GM18511 (cell line): ENCODE measurements around the gene AP3B1.

Experiments used
- ATAC-seq: cut with Tn5 transposase; IDR thresholded peaks from one replicate; pipeline ENCODE4 v1.9.1; 2021; ENCODE audit warnings: mild to moderate bottlenecking, moderate library complexity; ENCODE audit not compliant: unreplicated experiment

Gene AP3B1

GRCh38 chr5:78162253-78162862, 132.1 kb downstream of the AP3B1 start:
- no peak for ATAC-seq

DNA sequence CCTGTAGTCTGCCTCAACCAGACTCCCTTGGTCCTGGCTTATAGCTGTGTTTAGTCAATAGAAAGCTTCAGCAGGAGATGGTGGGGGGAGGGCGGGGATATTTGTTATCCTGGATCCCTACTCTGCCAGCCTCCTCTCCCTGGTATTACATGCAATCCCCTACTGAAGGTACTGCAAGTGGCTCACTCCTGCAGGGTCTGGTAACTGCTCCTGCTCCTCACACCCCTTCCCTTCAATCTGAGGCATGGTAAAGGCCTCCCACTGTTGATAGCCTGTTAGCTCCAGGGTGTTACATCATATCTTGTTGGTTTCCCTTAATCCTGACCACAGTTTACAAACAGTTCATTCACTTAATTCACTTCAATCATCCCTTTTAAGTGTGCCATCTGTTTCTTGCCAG, 137.5 kb downstream of the AP3B1 start:
- no peak for ATAC-seq

DNA sequence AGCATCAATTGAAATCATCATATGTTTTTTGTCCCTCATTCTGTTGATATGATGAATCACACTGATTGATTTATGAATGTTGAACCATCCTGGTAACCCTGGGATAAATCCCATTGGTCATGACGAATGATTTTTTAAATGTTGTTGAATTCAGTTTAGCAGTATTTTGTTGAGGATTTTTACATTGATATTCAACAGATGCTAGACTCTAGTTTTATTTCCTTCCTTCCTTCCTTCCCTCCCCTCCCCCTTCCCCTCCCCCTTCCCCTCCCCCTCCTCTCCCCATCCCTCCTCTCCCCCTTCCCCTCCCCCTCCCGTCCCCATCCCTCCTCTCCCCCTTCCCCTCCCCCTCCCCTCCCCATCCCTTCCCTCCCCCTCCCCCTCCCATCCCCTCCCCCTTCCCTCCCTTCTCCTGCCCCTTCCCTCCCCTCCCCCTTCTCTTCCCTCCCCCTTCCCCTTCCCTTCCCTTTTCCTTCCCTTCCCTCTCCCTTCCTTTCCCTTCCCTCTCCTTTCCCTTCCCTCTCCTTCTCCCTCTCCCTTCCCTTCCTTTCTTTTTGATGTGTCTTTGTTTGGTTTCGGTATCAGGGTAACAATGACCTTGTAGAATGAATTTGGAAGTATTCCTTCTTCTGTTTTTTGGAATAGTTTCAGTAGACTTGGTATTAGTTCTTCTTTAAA, 142.8 kb downstream of the AP3B1 start:
- ATAC-seq, result no peak

DNA sequence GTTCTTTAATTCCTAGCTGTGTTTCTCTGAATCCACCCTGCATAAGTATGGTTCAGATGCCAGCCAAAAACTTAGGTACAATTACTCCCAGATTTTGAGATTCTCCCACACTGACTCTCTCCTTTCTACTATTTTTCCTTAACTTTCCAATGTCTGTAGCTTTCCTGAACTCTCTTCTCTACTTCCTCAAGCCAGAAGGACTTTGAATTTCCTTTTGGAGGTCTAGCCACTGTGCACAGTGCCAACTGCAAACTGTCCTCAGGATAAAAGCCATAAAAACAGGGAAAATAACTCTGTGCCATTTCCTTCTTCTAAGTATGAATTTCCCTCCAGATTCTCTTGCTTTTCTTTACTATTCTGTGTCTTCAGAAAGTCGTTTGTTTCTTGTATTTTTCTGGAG, 157.2 kb downstream of the AP3B1 start:
- ATAC-seq, result no peak

DNA sequence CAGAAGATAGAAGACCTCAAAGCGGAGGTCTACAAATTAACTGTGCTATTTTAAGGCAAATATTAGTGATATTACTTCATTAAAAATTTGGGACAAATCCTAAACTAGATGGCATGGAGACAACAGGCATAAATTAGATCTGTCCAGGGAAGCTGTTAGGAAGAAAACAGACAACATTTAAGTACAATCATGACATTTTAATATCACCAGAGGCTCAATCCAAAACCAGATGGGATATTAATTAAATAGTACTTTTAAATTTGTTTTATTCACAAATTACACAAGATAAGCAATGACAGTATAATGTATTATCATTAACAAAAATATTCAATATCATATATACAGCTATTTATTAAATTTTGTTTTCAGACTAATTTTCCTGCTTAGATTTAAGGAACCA, 161.1 kb downstream of the AP3B1 start:
- no peak for ATAC-seq

- no peak for ATAC-seq
Observed at GRCh38 chr5:78132507-78132906, 162.0 kb downstream of the AP3B1 start.

- ATAC-seq, result no peak
Observed at GRCh38 chr5:78129597-78129996, 164.9 kb downstream of the AP3B1 start.

DNA sequence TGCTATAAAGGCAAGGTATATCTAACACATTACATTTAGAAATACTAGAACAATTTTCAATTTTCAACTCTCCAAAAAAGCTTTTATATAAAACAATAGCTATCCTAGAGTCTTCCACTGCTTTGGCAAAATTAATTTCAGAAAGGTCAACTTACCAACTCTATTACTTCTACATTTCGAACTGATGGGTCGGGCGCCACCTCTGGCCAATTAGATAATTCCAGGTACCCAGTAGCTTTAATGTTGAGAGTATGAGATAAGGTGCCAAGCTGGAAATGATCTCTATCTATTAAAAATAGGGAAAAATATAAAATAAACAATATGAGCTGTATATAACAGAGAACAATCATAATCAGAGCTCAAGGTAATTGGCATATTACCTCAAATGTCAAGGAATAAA, 166.6 kb downstream of the AP3B1 start:
- ATAC-seq, result no peak

DNA sequence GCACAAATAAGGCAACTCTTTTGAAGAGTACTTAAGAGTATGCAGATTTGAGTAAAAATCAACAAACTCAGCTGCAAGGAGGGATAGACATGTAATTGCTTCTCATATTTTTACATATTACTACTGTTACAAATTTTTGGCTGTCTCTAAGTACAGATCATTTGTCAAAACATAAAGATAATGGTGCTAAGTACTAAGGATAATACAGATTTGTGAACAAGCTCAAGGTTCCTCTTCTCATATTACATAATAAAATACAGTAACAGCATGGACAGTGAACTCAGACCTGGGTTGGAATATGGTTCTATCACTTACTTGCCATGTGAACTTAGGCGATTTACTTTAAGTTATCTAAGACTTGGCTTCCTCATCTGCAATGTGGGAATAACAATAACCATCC, 168.0 kb downstream of the AP3B1 start:
- ATAC-seq, result no peak

DNA sequence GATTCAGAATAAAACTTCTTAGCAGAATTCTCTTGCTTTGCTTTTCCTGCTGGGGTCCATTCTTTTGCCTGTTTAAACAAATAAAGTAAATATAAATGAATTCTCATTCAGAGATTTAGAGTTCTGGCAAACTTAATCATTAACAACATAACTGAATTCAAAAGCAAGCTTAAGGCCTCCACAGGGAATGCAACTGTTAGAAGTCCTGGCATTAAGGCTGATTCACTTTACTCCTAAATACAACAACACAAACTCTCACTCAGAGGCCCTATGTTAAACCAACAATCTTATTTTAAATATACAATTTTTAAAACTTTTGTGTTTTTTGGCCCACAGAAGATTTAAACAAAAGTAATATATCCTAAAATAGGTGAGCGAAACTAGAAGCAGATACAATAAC, 178.3 kb downstream of the AP3B1 start:
- no peak for ATAC-seq

DNA sequence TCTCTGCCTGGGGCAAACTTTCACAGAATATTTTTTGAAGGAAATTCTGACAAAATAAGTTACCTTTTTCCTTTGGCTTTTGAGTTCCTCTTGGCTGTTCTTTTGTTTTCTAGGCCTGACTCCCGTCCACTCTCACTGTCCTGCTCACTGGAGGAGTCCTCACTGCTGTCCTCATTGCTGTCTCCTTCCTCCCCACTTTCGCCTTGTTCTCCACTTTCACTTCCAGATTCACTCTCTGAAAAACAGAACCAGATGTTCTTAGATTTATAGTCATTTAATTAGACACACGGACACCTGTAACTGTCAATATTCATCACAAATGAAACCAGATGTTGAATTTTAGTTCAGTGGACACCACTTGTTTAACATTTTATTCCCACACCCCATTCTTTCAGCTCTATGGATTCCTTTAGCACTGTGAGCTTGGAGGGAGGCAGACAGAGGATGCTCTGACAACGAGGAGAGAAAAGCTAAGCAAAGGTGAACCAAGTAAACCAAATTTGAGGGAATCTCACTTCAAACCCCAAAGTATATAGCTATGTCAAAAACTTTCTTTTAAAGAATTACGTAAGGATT, 180.7 kb downstream of the AP3B1 start:
- ATAC-seq, result no peak

DNA sequence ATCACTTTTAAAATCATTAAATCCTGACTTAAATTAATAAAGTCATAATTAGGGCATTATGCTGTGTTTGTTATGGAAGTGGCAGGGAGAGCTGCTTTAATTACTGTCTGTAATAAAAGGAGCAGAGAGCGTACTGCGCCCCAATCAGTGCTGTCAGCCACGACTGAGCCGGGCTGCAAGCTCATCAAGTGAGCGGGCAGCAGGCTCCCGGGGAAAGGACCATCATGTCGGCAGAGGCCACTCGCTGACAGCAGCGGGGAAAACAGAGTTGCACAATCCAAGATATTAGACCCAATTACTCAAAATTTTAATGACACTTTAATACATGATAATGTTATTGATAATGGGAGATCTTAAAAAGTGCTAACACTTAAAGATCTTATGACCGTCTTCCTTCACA, 181.6 kb downstream of the AP3B1 start:
- ATAC-seq, result no peak

DNA sequence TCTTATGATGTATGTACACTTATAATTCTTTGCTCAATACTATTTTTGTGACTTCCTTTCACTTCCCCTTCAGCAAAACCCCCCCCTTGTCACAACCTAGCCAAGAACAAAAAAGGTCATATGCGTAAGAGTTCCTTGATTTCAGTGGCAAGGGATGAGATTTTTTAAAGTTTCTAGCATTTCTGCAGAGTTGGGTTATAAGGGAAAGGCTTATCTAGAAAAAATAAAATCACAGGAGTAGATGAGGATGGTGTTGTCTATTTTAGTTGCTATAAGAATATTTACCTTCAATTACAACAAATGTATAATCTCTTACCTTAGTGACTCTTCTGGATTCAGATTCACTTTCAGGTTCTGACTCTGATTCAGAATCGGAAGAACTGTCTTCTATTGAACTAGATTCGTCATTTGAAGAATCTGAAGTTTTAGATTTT, 184.6 kb downstream of the AP3B1 start:
- peak; percentile 73 for ATAC-seq

DNA sequence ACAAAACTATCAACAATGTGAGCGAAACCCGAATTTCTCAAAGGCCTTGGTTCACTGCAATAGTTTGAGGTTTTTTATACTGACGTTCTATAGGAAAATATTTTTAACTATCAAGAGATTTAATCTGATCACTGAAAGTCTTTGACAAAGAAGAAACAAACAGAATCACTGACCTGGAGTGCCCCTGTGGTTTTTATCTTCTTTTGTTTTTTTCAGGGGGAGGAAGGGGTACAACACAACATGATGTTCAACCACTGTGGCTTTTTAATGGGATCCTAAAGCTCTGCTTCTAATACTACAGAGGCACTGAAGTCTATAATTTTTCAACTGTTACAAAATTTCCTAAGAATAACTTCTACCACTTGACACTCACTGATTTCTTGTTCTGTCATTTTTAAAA, 185.9 kb downstream of the AP3B1 start:
- no peak for ATAC-seq

DNA sequence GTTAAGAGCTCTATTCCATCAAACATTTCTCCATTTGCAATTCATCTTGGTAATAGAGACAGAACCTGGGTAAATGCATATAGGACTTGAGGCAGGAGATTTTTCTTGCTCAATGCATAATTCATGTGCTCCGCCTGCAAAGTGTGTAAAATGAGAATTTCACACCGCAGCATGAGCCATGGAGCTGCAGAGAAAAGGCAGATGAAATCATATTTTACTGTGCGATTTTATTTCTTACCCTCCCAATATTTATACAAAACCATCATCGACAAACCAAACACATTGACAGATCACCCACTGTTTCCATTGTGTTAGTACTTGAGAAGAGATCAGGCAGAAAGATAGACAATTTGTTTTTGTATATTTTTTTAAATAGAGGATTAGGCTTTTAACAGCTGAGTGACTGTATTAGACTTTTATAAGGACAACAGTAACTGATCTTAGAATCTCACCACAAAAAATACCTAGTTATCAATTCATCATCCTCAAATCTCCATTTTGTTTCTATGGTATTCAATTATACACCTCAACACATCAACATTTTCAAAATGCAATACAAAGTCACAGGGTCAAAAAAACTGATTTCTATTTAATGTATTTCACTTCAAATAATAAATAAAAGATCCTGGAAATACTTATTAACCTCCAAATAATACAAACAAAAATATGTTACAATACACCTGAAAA, 191.1 kb downstream of the AP3B1 start:
- ATAC-seq, result no peak

- ATAC-seq, result no peak
Observed at GRCh38 chr5:78102500-78102899, 192.0 kb downstream of the AP3B1 start.

DNA sequence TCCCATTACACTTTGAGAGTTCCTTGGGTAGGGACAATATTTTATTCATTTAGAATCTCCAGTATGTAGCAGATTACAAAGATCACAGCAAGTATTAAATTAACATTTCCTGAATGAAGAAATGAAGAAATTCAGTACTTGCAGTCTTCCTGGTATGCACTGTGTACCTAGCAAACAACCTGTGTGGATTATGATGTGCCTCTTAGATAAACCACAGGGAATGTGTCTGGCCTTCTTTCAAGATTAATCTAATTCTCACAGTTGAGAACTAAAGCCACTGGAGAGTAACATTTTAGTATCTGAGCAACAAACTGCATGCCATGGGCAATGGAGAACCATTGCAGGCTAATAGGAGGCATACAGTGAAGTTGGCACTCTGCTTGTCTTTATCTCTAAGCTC, 199.4 kb downstream of the AP3B1 start:
- ATAC-seq, result no peak

DNA sequence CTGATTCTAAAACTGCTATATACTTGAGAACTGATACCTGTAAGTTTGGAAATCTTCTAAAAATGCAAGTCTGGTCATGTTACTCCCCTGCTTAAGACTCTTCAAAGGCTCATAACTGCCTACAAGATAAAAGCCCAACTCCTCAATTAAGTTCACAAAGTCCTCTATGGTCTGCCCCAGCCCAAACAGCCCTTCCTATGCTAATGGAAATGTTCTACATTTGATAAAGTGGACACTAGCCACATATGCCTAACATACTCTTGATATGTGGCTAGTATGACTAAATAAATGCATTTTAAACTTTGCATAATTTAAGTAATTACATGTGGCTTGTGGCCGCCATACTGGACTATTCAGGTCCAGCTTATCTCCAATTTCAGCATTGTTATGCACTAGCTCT, 204.5 kb downstream of the AP3B1 start:
- no peak for ATAC-seq

DNA sequence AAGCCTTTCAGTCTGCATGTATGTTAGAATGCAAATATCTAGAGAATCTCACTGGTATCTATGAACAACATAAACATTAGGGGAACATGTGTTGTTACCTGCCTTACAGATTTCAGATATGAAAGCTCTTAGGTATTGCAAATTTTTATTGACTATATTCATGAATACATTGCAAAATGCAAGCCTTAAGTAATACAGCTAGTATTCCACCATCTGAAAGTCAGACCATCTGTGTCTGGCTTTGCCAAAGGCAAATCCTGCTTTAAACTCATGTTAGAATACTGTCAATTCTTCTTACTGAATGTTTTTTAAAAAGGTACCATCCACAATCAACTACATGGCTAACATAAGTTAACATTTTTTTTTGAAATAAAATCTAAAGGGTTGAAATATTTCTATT, 215.6 kb downstream of the AP3B1 start:
- ATAC-seq, result no peak

DNA sequence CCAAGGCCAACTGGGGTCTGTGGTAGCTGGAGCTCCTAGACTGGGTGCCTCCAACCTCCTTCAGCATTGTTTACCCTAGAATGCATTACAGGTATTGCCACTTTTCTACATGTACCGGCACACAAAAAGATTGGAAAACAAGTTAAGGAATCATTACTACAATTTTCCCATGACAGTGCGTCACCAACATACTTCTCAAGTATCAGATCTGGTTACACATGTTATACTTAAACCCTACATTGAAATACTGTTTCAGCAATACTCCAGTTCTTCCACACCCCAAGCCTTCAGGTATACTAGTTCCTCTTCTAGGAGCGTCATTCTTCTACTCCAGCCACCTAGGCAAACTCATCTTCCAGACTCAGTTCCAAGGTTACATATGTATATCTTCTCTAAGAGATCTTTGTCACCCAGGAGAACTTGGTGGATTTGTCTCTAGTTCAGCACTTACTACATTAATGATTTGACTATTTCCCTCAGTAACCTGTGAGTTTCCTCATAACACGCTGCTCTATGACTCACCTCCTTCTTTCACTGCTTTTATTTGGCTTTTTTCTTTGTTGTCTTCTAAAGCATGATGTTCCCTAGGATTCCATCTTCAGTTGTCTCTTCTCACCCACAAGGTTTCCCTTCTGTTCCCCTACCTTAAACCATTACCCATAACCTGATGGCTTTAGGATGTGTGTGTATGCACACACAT, 217.0 kb downstream of the AP3B1 start:
- no peak for ATAC-seq

DNA sequence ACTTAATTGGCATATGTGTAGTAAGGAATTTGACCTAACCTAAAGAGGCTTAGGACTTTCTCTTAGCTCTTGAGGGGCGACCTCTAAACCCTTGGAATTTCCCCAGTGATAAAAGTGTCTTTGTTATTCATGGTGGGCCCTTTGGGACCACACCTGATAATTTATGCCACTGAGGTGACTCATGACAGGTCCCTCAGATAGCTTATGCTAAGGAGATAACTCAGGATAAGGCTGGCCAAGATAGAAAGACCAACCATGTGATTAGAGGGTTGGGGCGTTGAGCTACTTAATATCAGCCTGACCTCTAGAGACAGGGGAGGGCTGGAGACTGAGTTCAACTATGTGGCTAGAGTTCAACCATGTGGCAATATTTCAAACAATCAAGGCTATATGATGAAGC, 218.1 kb downstream of the AP3B1 start:
- no peak for ATAC-seq
